Measurements from ENCODE around the gene GGCX.

The GGCX gene

DNA sequence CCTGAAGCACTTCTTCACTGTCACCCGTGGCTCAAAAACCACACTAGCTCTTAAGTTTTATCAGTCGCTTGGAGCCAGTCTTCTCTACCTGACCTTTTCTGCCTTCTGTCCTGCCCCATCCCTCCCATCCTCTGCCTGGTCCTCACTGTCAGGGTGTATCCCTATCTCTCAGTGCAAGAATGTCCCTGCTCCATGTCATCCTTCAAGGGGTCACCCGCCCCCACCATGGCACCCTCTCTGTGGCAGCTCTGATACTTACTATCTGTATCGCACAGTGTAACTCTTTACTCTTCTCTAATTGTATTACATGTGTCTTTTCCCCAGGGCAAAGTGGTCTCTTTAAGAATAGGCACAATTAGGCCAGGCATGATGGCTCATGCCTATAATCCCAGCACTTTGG, 27.4 kb upstream of the GGCX start:
- ChIA-PET POLR2A (ENCODE audit: low non-redundant PET) (no interaction called here), CTCF (interaction anchor here (0.7 kb wide), 1 partner anchor 18 kb away, joined by 3 read pairs; no protein-coding TSS in a partner anchor)
- H3K27ac ChIP-seq: peak overlapping the region; percentile 21; the same call in 1 of the 2 replicates
- no peak for DNase-seq (ENCODE audit: low spot score)
- no peak for TF ChIP-seq CTCF (conservative IDR thresholded peaks at IDR 0.05; ENCODE audit: low read depth)

DNA sequence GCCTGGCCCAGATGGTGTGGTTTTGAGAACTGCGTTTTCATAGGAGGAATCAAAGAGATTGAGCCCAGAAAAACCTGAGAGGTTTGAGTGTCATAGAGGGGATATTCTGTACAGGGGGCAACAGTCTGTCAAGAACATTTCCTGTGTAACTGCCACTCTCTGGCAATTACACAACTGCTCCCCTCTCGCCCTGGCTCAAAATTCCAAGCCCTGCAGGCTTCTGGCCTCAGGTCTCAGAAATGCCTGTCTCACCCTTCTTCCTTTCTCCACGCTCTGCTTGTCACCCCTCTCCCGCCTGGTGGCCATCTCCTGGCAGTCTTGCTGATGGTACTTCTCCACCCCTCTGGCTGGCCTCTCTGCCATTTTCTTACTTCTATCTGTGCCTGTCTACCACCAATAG, 26.9 kb upstream of the GGCX start:
- ChIA-PET POLR2A (ENCODE audit: low non-redundant PET) (no interaction called here), CTCF (no interaction called here)
- DNase-seq (ENCODE audit: low spot score): no peak

DNA sequence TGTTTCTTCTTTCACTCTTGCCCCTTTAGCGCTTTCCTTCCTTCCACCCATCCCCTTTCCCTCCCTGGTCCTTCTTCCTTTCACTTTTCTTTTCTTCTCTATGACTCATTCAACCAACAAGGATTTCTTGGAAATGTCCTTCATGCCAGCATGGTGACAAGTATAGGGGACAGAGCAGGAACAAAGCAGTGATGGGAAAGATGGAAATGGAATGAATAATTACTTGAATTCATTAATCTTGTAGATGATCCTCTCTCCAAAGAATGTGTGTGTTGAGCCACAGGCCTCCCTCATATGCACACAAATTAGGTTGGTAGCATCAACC, 24.4 kb upstream of the GGCX start:
- peak overlapping the region; percentile 91 for H3K27ac ChIP-seq
- DNase-seq (ENCODE audit: low spot score): no peak
- ChIA-PET CTCF (no interaction called here), POLR2A (ENCODE audit: low non-redundant PET) (interaction anchor here (0.8 kb wide), 1 partner anchor 9 kb away, joined by 3 read pairs; the partner anchor contains the start of gene RNF181)
- TF ChIP-seq CTCF (conservative IDR thresholded peaks at IDR 0.05; ENCODE audit: low read depth): no peak

More for the DNA sequence above, 26.9 kb upstream of the GGCX start:
- no peak for TF ChIP-seq CTCF (conservative IDR thresholded peaks at IDR 0.05; ENCODE audit: low read depth)
- H3K27ac ChIP-seq: peak overlapping the region; percentile 21; the same call in 1 of the 2 replicates

GRCh38 chr2:85584857-85585780, 23.8 kb upstream of the GGCX start:
- CTCF ChIA-PET: no interaction called here
- DNase-seq (ENCODE audit: low spot score): peak; percentile 73
- POLR2A ChIA-PET (ENCODE audit: low non-redundant PET): interaction anchor here (0.8 kb wide), 1 partner anchor 10 kb away, joined by 3 read pairs; the partner anchor contains the start of gene RNF181
- peak overlapping the region; percentile 91 for H3K27ac ChIP-seq
- TF ChIP-seq CTCF (conservative IDR thresholded peaks at IDR 0.05; ENCODE audit: low read depth): no peak

DNA sequence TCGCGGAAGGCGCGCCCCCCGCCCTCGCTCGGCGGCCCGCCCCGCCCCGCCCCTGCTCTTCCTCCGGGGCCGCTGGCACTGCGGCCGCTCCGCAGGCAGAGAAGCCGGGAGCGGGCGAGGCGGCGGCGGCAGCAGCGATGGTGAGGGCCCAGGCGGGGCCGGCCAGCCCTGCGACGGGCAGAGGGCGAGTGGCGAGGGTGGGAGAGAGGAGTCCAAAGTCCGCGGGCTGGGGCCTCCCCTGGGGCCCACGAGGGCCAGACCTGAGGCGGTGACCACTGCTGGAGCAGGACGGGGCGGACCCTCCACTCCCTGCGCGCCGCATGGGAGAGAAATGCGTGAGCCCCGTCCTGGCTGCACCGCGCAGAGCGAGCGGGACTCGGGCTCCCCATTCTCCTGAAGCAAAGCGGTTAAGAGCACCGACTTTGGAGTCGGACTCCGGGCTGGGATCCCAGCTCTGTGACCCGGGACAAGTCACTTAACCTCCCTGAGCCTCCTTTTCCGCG, 23.1 kb upstream of the GGCX start, which contains the start of gene VAMP5:
VAMP5 (plus strand) TSS at position 78 of the 503 bp plus-strand sequence; CDS start at position 138, 60 bp downstream.
- DNase-seq (ENCODE audit: low spot score): no peak
- CTCF ChIA-PET: no interaction called here

More for the DNA sequence above, 23.1 kb upstream of the GGCX start, which contains the start of gene VAMP5:
- TF ChIP-seq CTCF (conservative IDR thresholded peaks at IDR 0.05; ENCODE audit: low read depth): no peak
- POLR2A ChIA-PET (ENCODE audit: low non-redundant PET): no interaction called here
- peak within 1 kb of the TSS; percentile 91 for H3K27ac ChIP-seq
